Hematopoietic multipotent progenitor cell (in vitro differentiated cells): Measurements from ENCODE around the gene IBA57. TPM values are rescaled to one million over a fixed set of nuclear protein-coding genes. Genes with fewer than 3 reads are reported as not detected.
"Not testable (repeated sequence)": the region's sequence is repeated elsewhere in the genome, so short reads cannot be mapped to it uniquely, and the experiment has no call there.

Source experiments
- DNase-seq, 3 donors: peaks; one replicate each; pipeline ENCODE4 v3.0.0-alpha.2; 2011 to 2015; ENCODE audit warnings: low read depth in 2 of 3, low spot score in 2 of 3
- small RNA-seq: library from RNA; depleted of rRNA; stranded (forward); fragments of <200 nt; gene quantifications from one replicate; pipeline ENCODE3, GENCODE V24; 2012
- total RNA-seq: library from RNA; depleted of rRNA; stranded (reverse); fragments of >200 nt; gene quantifications from one replicate; pipeline ENCODE4 v1.2.3, GENCODE V29; 2012

The IBA57 gene
- total RNA-seq, 1 donor: 10.8 TPM

DNA sequence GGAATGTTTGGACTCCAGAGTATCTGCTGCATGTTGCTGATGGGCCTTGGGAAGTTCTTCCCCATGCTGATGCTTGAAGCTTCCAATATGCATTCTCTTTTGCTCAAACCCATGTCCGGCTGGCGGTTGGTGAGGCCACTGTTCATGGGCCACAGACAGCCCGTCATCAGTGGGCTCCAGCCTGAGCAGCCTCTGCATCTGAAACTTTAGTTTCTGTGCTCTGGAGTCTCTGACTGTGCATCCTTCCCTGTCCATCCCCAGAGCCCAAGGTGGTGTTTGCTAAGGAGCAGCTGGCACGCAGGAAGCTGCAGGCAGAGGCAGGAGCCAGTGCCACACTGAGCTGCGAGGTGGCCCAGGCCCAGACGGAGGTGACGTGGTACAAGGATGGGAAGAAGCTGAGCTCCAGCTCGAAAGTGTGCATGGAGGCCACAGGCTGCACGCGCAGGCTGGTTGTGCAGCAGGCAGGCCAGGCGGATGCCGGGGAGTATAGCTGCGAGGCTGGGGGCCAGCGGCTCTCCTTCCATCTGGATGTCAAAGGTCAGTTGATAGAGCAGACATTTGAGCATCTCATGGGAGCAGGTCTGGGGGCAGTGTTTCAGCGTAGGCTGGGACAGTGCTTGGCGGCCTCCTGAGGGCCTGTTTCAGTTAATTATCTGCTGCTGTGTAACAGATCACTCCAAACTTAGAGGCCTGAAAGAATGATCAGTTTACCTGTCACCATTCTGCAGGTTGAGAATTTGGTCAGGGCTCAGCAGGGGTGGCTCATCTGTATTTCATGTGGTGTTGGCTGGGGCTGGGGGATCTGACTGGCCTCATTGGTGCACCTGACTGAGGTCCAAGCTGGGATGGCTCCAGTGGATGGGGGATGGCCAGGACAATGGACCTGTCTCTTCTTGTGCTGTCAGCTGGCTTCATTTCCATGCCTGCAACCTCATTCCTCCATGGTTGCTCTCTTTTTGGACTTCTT, 58.9 kb downstream of the IBA57 start:
- DNase-seq: no peak

DNA sequence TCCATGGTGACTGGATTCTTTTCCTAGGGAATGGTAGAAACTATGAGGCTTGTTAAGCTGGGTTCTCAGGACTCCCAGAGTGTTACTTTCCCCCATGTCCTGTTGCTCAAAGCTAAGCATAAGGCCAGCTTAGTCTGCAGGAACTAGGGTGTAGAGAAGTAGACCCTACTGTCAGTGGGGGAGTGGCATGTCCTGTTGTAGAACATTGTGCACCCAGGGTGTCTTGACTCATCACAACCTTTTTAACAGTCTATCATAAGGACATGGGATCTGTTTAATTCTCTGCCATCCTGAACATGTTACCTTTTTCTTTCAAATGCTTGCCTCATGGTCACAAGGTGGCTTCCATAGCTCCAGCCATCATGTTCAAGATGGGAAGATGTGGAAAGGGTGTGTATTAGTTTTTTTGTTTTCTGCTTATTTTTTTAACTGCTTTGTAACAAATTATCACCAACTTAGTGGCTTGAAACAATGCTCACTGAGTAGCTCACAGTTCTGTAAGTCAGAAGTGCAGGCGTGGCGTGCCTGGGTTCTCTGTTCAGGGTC, 59.6 kb downstream of the IBA57 start:
- no peak for DNase-seq

- no peak for DNase-seq
Observed at GRCh38 chr1:228225740-228226139, 60.1 kb downstream of the IBA57 start.

DNA sequence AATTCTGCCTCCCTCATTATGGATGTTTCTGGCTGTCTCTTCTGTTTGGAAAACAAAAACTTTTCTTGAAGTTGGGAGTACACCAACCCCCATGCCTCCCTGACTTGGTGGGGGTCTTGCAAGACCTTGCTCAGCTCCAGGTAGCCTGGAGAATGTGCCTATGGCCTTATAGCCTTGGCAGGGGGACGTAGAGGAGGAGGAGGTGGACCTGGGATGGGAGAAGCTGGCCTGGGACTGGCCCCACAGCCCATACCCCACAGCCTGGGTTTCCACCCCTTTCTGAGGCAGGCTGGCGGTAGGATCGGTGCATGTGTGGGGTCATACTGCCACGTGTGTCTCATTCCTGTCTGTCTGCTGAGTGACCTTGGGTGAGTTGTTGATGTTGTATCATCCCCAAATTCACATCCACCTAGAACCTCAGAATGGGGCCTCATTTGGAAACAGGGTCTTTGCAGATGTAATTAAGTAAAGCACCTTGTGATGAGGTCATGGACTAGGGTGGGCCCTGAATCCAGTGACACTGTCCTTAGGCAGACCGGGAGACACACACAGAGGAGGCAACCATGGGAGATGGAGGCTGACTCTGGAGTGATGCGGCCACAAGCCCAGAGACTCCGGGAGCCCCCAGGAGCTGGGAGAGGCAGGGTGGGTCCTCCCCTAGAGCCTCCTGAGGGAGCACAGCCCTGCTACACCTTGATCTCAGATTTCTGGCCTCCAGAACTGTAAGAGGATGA, 60.7 kb downstream of the IBA57 start:
- no peak for DNase-seq

GRCh38 chr1:228226956-228227791, 61.6 kb downstream of the IBA57 start:
- DNase-seq: no peak

DNA sequence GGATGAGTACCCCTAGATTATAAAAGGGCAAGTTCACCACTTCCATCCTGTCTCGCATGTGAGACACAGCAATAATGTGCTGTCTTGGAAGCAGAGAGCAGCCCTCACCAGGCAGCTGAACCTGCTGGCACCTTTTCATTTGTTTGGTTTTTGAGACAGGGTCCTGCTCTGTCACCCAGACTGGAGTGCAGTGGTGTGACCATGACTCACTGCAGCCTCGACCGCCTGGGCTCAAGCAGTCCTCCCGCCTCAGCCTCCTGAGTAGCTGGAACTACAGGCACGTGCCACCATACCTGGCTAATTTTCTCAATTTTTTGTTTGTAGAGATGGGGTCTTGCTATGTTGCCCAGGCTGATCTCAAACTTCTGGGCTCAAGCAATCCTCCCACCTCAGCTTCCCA, 62.5 kb downstream of the IBA57 start:
- DNase-seq: not testable (repeated sequence)

GRCh38 chr1:228228601-228229074, 63.0 kb downstream of the IBA57 start:
- DNase-seq: no peak

DNA sequence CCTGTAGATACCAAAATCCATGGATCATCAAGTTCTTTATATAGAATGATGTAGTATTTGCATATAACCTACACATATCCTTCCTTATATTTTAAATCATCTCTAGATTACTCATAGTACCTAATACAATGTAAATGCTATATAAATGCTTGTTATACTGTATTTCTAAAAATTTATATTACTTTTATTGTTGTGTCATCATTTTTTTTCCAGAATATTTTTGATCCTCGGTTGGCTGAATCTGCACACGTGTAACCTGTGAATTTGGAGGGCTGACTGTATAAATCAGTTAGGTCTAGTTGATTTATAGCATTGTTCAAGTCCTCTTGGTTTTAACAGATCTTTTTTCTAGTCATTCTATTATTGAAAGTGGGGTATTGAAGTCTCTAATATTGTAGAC, 65.6 kb downstream of the IBA57 start:
- DNase-seq: no peak

Small RNA genes lying within 50 kb of the gene (small RNA-seq; reads per million reads assigned to genes)
- not detected for gene AL359510.1

Other genes starting within 250 kb of the IBA57 start
- gene WNT9A, start 217.9 kb upstream of the IBA57 start, total RNA-seq: 0.27 TPM
- not detected for gene WNT3A, start 158.8 kb upstream of the IBA57 start, total RNA-seq
- gene ARF1, start 83.1 kb upstream of the IBA57 start, total RNA-seq: 272 TPM
- 18.6 TPM for gene C1orf35, start 62.5 kb upstream of the IBA57 start, total RNA-seq
- gene MRPL55, start 56.5 kb upstream of the IBA57 start, total RNA-seq: 82.7 TPM
- 238 TPM for gene GUK1, start 25.5 kb upstream of the IBA57 start, total RNA-seq
- gene GJC2, start 15.9 kb upstream of the IBA57 start, total RNA-seq: 12.7 TPM
- gene OBSCN, start 42.2 kb downstream of the IBA57 start, total RNA-seq: 85.9 TPM
- gene TRIM11, start 241.0 kb downstream of the IBA57 start, total RNA-seq: 24.0 TPM